Choroid plexus epithelial cell (primary cell): ENCODE data around the gene PRKN.

Experiments
- DNase-seq: peaks from one replicate; pipeline ENCODE4 v3.0.0-alpha.2; 2010; ENCODE audit warnings: low read depth
- H3K4me3 ChIP-seq: 2 replicates; pipeline ENCODE4 v1.5.1; 2011; ENCODE audit warnings: low read depth, mild to moderate bottlenecking, control low read depth, low read length, moderate library complexity
- CTCF ChIP-seq: conservative IDR thresholded peaks from 2 replicates; pipeline ENCODE4 v1.5.1; 2011; ENCODE audit warnings: low read depth, mild to moderate bottlenecking, control low read depth, inconsistent platforms, low read length, moderate library complexity

The PRKN gene

GRCh38 chr6:162181111-162181510 is 546.5 kb downstream of the PRKN start:
- H3K4me3 ChIP-seq: no peak overlapping the region
- no peak for DNase-seq
- no peak for TF ChIP-seq CTCF

GRCh38 chr6:162179196-162179951 is 548.2 kb downstream of the PRKN start:
- TF ChIP-seq CTCF: no peak
- no peak for DNase-seq
- H3K4me3 ChIP-seq: no peak overlapping the region

DNA sequence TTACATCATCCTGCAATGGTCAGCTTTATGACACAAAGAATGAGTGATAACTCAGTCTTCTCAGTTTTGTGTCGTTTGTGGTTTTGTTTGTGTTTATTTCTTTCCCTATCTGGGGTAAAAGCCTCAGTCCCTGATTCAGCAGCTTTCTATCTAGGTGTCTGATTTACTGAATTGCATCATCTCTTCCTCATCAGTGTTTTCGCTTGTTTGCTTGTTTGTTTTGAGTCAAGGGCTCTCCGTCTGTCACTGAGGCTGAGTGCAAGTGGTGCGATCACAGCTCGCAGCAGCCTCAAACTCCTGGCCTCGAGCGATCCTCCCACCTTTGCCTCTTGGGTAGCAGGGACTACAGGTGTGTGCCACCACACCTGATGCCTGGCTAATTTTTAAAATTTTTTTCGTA is 548.9 kb downstream of the PRKN start:
- H3K4me3 ChIP-seq: no peak overlapping the region
- no peak for DNase-seq
- no peak for TF ChIP-seq CTCF

DNA sequence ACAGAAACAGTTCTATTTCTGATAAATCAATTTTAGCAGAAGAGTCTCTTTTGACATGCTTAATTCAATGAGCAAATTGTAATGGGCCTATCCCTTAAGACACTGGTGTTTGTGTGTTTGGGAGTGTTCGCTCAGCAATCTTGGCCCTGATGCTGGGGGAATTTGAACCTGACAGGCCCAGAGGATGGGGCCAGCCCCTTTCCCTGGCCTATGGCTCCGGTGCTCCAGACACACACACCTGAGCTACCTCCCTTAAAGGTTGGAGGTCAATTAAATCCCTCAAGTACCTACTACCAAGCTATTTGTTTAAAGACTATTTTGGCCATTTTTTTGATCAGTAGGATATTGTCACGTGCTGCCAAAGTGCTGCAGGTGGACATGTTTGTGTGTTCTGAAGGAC is 549.3 kb downstream of the PRKN start:
- TF ChIP-seq CTCF: no peak
- no peak for DNase-seq
- no peak overlapping the region for H3K4me3 ChIP-seq

GRCh38 chr6:162177746-162178145 is 549.8 kb downstream of the PRKN start:
- no peak overlapping the region for H3K4me3 ChIP-seq
- peak; percentile 59 for TF ChIP-seq CTCF
- DNase-seq: peak; percentile 59

- no peak for DNase-seq
- no peak for TF ChIP-seq CTCF
- no peak overlapping the region for H3K4me3 ChIP-seq
These were observed 554.1 kb downstream of the PRKN start for GRCh38 chr6:162173466-162173865.

DNA sequence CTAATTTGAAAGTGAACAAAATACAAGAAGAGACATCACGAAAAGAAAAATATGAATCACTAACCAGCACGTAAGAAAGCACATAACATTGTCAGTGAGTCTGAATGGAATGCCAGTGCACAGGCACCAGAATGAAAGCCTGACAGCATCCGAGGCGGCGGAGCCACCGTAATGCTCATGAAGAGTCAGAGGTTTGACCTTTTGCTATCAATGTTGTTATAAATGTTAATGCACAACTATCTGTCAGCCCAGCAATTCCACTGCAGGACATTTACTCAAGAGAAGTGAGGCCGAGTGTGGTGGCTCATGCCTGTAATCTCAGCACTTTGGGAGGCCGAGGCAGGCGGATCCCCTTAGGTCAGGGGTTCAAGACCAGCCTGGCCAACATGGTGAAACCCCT is 562.1 kb downstream of the PRKN start:
- DNase-seq: no peak
- no peak overlapping the region for H3K4me3 ChIP-seq
- no peak for TF ChIP-seq CTCF
